Common myeloid progenitor, CD34-positive (primary cell): ENCODE results near the gene STRN4. TPM values are rescaled to one million over a fixed set of nuclear protein-coding genes. Genes with fewer than 3 reads are reported as not detected.

ENCODE experiments used
- CTCF ChIA-PET: fragments of 350-600 bp; sonication (Branson Sonifier 250); formaldehyde crosslinking; loops from one replicate; lab custom pipeline; 2021; ENCODE audit warnings: antibody characterized with exemption; lab: Charles Lee
- POLR2A ChIA-PET: fragments of 350-600 bp; sonication (Branson Sonifier 250); formaldehyde crosslinking; loops from one replicate; lab custom pipeline; 2021; ENCODE audit warnings: antibody characterized with exemption; lab: Charles Lee
- DNase-seq, 3 donors: peaks; one replicate each; pipeline versions ENCODE4 v3.0.0 to v3.0.0-alpha.2; 2013
- H3K27ac ChIP-seq, 2 experiments: 1 replicate in 1 of 2; 2 replicates in 1 of 2; pipeline ENCODE4 v1.7.0; 2013; ENCODE audit warnings: inconsistent platforms in 2 of 2, low read length in 2 of 2, mild to moderate bottlenecking in 2 of 2, low read depth in 1 of 2, moderate library complexity in 1 of 2; ENCODE audit not compliant: severe bottlenecking in 2 of 2, insufficient read depth in 1 of 2, poor library complexity in 1 of 2
- H3K27me3 ChIP-seq, 5 experiments: replicated peaks in 2 of 5; 1 replicate in 3 of 5; 2 replicates in 2 of 5; pipeline versions ENCODE4 v1.6.1 to v1.7.0; 2013; ENCODE audit warnings: low read length in 4 of 5, mild to moderate bottlenecking in 2 of 5, moderate library complexity in 2 of 5, inconsistent platforms in 1 of 5; ENCODE audit not compliant: insufficient read depth in 5 of 5, control insufficient read depth in 4 of 5
- H3K36me3 ChIP-seq, 4 experiments: 1 replicate in 2 of 4; 2 replicates in 2 of 4; pipeline versions ENCODE4 v1.6.1 to v1.7.0; 2013; ENCODE audit warnings: low read length in 3 of 4, control low read depth in 1 of 4, mild to moderate bottlenecking in 1 of 4; ENCODE audit not compliant: control insufficient read depth in 4 of 4, insufficient read depth in 4 of 4
- H3K4me1 ChIP-seq, 4 experiments: 1 replicate in 3 of 4; 2 replicates in 1 of 4; pipeline versions ENCODE4 v1.6.1 to v1.7.1; 2013; ENCODE audit warnings: low read length in 3 of 4, mild to moderate bottlenecking in 3 of 4, control low read depth in 1 of 4, inconsistent platforms in 1 of 4, moderate library complexity in 1 of 4; ENCODE audit not compliant: control insufficient read depth in 4 of 4, insufficient read depth in 4 of 4; ENCODE audit errors: control extremely low read depth in 1 of 4
- H3K4me3 ChIP-seq, 7 experiments: 1 replicate in 4 of 7; 2 replicates in 3 of 7; pipeline versions ENCODE4 v1.5.1 to v1.7.0; 2013; ENCODE audit warnings: mild to moderate bottlenecking in 7 of 7, low read length in 6 of 7, moderate library complexity in 6 of 7, inconsistent platforms in 2 of 7, low read depth in 2 of 7, control low read depth in 1 of 7; ENCODE audit not compliant: insufficient read depth in 4 of 7, control insufficient read depth in 1 of 7; ENCODE audit errors: extremely low read depth in 1 of 7
- H3K9me3 ChIP-seq, 5 experiments: 1 replicate in 4 of 5; 2 replicates in 1 of 5; pipeline versions ENCODE4 v1.6.1 to v1.7.1; 2013; ENCODE audit warnings: low read length in 4 of 5, mild to moderate bottlenecking in 2 of 5, inconsistent platforms in 1 of 5, low read depth in 1 of 5, moderate library complexity in 1 of 5; ENCODE audit not compliant: control insufficient read depth in 4 of 5, insufficient read depth in 2 of 5; ENCODE audit errors: control extremely low read depth in 1 of 5
- WGBS: methylation state at CpG from one replicate; pipeline ENCODE4 v1.1.5; 2013; ENCODE audit not compliant: insufficient coverage; 5-methylcytosine and 5-hydroxymethylcytosine counted together
- polyA plus RNA-seq: library from polyadenylated mRNA; unstranded; fragments of 120-200 nt; gene quantifications from one replicate; pipeline ENCODE4 v1.2.1, GENCODE V29; 2013

STRN4 gene, protein sequence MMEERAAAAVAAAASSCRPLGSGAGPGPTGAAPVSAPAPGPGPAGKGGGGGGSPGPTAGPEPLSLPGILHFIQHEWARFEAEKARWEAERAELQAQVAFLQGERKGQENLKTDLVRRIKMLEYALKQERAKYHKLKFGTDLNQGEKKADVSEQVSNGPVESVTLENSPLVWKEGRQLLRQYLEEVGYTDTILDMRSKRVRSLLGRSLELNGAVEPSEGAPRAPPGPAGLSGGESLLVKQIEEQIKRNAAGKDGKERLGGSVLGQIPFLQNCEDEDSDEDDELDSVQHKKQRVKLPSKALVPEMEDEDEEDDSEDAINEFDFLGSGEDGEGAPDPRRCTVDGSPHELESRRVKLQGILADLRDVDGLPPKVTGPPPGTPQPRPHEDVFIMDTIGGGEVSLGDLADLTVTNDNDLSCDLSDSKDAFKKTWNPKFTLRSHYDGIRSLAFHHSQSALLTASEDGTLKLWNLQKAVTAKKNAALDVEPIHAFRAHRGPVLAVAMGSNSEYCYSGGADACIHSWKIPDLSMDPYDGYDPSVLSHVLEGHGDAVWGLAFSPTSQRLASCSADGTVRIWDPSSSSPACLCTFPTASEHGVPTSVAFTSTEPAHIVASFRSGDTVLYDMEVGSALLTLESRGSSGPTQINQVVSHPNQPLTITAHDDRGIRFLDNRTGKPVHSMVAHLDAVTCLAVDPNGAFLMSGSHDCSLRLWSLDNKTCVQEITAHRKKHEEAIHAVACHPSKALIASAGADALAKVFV
- polyA plus RNA-seq = 37.6 TPM

- peak; percentile 50 to 73 (median 62) for DNase-seq
- ChIA-PET CTCF (interaction anchor here (1.0 to 12.3 kb wide), 2 partner anchors 58 to 93 kb away, joined by 5 to 189 read pairs; no protein-coding TSS in a partner anchor), POLR2A (interaction anchor here (1.2 kb wide), 1 partner anchor 16 kb away, joined by 4 read pairs; no protein-coding TSS in a partner anchor)
- 0% methylated on average over 23 of the region's 74 CpGs for WGBS
- Histone ChIP-seq H3K9me3 (no peaks in the 10 kb centered on the region), H3K27ac (peak within 1 kb of the TSS; percentile 54 to 89), H3K27me3 (no peaks in the 10 kb centered on the region), H3K4me1 (peaks cover 0 to 26% (median 18%) of the 10 kb centered on the region in 4 experiments), H3K4me3 (peak within 1 kb of the TSS; percentile 58 to 93 (median 89)), H3K36me3 (peaks cover 0 to 6% (median 2%) of the 10 kb centered on the region in 4 experiments)
Measured at GRCh38 chr19:46746281-46747057, at the start of gene STRN4. TSS of gene STRN4 (minus strand) at chr19:46746450. CDS start at chr19:46746430, 20 bp downstream.

GRCh38 chr19:46791944-46792343 lies 45.7 kb upstream of the STRN4 start:
- H3K36me3 ChIP-seq = no peaks in the 10 kb centered on the region
- H3K4me1 ChIP-seq = peaks cover 5 to 31% (median 25%) of the 10 kb centered on the region in 4 experiments
- no peak overlapping the region for H3K4me3 ChIP-seq
- 13% methylated on average over 4 of the region's 5 CpGs for WGBS
- no peaks in the 10 kb centered on the region for H3K27me3 ChIP-seq
- H3K27ac ChIP-seq = no peak overlapping the region
- ChIA-PET CTCF (interaction anchor here (1.2 to 1.9 kb wide), 2 partner anchors 20 to 33 kb away, joined by 3 to 4 read pairs; no protein-coding TSS in a partner anchor), POLR2A (no interaction called here)
- no peaks in the 10 kb centered on the region for H3K9me3 ChIP-seq
- peak; percentile 45 to 84 (median 79) for DNase-seq

DNA sequence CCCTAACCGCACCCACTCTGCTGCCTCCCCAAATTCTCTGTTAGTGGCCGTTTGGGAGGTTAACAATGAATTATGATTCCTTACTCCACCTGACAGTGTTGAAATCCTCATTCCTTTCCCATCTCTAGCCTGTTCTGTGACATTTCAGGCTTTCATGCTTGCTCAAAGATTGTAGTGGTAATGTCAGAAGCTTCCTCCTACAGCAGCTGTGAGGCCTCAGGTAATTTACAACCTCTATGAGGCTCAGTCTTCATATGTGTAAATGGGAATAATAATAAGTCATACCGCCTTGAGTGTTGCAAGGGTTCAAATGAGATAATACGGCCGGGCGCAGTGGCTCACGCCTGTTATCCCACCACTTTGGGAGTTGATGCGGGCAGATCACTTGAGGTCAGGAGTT lies 43.1 kb upstream of the STRN4 start:
- no peak for DNase-seq
- H3K36me3 ChIP-seq = peaks cover 0 to 6% (median 0%) of the 10 kb centered on the region in 4 experiments
- ChIA-PET POLR2A (interaction anchor here (0.6 to 1.0 kb wide), 2 partner anchors 23 to 46 kb away, joined by 3 to 4 read pairs; no protein-coding TSS in a partner anchor), CTCF (interaction anchor here (1.1 to 1.6 kb wide), 5 partner anchors 11 to 67 kb away, joined by 3 to 6 read pairs (median 4); no protein-coding TSS in a partner anchor)
- no peaks in the 10 kb centered on the region for H3K9me3 ChIP-seq
- 96% methylated on average over 7 of the region's 8 CpGs for WGBS
- H3K27ac ChIP-seq = no peak overlapping the region
- H3K4me1 ChIP-seq = peaks cover 10 to 55% (median 50%) of the 10 kb centered on the region in 4 experiments
- no peak overlapping the region for H3K4me3 ChIP-seq
- H3K27me3 ChIP-seq = no peaks in the 10 kb centered on the region

DNA sequence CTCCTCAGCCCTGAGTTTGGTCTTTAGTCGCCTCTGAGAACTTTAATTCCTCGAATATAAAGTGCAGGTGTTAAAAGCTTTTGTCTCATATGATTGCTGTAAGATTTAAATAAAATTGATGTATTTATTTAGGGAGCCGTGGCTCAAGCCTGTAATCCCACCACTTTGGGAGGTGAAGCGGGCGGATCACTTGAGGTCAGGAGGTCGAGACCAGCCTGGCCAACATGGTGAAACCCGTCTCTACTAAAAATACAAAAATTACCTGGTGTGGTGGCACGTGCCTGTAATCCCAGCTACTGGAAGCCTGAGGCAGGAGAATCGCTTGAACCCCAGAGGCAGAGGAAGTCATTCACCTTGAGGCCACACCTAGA lies 42.7 kb upstream of the STRN4 start:
- CTCF ChIA-PET = interaction anchor here (1.3 to 1.6 kb wide), 3 partner anchors 11 to 67 kb away, joined by 3 to 4 read pairs (median 4); no protein-coding TSS in a partner anchor
- Histone ChIP-seq H3K4me1 (peaks cover 10 to 59% (median 54%) of the 10 kb centered on the region in 4 experiments), H3K9me3 (no peaks in the 10 kb centered on the region), H3K27me3 (no peaks in the 10 kb centered on the region), H3K4me3 (peak overlapping the region in 1 of 7 experiments; percentile 45), H3K36me3 (peaks cover 0 to 8% (median 0%) of the 10 kb centered on the region in 4 experiments), H3K27ac (no peak overlapping the region)
- POLR2A ChIA-PET = interaction anchor here (0.6 to 1.9 kb wide), 8 partner anchors 10 to 51 kb away, joined by 3 to 7 read pairs (median 4); no protein-coding TSS in a partner anchor
- no peak for DNase-seq
- 71% methylated on average over 9 of the region's 9 CpGs for WGBS

DNA sequence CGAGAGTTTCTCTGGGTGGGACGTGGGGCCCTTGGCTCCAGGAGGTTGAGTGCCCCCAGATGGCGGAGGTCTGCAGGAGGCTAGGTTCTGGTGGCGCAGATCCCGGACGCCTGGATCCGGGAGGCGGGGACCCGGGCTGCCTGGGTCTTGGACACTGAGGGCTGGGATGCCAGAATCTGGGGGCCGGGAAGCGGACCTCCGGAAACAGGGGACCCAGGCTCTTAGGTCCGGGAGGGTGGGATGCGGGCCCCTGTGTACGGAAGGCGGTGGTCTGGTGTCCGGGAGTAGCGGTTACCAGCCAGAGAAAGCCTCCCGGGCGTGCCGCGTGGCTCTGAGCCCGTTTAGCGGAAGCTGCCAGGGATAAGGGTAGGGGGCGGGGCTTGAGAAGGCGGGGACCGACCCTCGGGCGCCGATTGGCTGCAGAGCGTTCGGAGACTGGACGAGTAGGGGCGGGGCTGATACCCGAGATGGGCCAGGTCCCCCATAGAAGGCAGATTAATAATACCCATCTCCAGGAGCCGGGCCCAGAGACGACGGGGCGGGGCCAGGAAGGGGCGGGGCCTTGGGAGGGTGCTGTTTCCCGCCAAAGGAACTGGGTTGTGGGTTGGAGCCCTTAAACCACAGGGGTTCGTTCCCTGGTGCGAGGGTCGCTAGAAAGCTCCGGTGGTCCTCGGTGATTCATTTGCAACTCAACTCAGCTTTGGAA lies 42.2 kb upstream of the STRN4 start, which contains the start of gene SLC1A5:
Gene SLC1A5, minus strand, starts transcription at position 333 of the 706 bp plus-strand sequence. CDS start 629 bp downstream, outside the sequence.
- 0% methylated on average over 42 of the region's 46 CpGs for WGBS
- Histone ChIP-seq H3K27ac (peak within 1 kb of the TSS in 1 of 2 experiments; percentile 84), H3K27me3 (no peaks in the 10 kb centered on the region), H3K9me3 (no peaks in the 10 kb centered on the region), H3K4me3 (peak within 1 kb of the TSS; percentile 53 to 98 (median 76)), H3K4me1 (peaks cover 10 to 64% (median 58%) of the 10 kb centered on the region in 4 experiments), H3K36me3 (peaks cover 0 to 14% (median 2%) of the 10 kb centered on the region in 4 experiments)
- peak; percentile 94 to 97 (median 95) for DNase-seq
- CTCF ChIA-PET = interaction anchor here (1.2 to 1.6 kb wide), 4 partner anchors 11 to 68 kb away, joined by 3 to 4 read pairs (median 4); no protein-coding TSS in a partner anchor
- POLR2A ChIA-PET = interaction anchor here (0.6 to 1.9 kb wide), 10 partner anchors 10 to 127 kb away, joined by 3 to 7 read pairs (median 4); partner anchors contain the start of gene DACT3
